ENCODE results near the gene ZNF366. TPM values are rescaled to one million over a fixed set of nuclear protein-coding genes. Genes with fewer than 3 reads are reported as not detected.
A peak's percentile ranks its signal among the peaks of the same experiment; 100 is the strongest.

The ZNF366 gene
- total RNA-seq, 5 donors from 2014 or later (not counting 1 experiment from before 2014, with no cell fraction given) = 0.13 to 0.14 TPM; not detected in 3

- Histone ChIP-seq H3K36me3 (ENCODE audit: control insufficient read depth in 2 of 2, extremely low read depth in 1 of 2, insufficient read depth in 1 of 2, low read length in 1 of 2) (no peaks in the 10 kb centered on the region), H3K4me3 (ENCODE audit: control insufficient read depth in 1 of 2, extremely low read depth in 1 of 2, low read length in 1 of 2) (no peak overlapping the region), H3K27ac (ENCODE audit: low read length) (no peak overlapping the region), H3K9me3 (no peaks in the 10 kb centered on the region), H3K4me1 (ENCODE audit: control insufficient read depth in 1 of 2, extremely low read depth in 1 of 2, insufficient read depth in 2 of 2, low read length in 2 of 2) (no peaks in the 10 kb centered on the region), H3K27me3 (replicated peaks in 1 of 2; ENCODE audit: control insufficient read depth in 2 of 2, extremely low read depth in 1 of 2, insufficient read depth in 2 of 2, low read length in 1 of 2) (no peaks in the 10 kb centered on the region)
- POLR2A ChIA-PET = no interaction called here
- Mint-ChIP-seq H3K27ac (no peak overlapping the region), H3K36me3 (no peaks in the 10 kb centered on the region), H3K9me3 (peaks cover 0 to 4% (median 2%) of the 10 kb centered on the region in 3 donors), H3K4me3 (no peak overlapping the region), H3K4me1 (no peaks in the 10 kb centered on the region), H3K27me3 (peaks cover 0 to 4% of the 10 kb centered on the region in 2 donors)
- ATAC-seq (replicated peaks in 1 of 4) (no peak), DNase-seq (peak in 1 of 35 experiments; percentile 3)
- WGBS (ENCODE audit: insufficient coverage) = no CpG with 5 or more reads among the region's 3 CpGs
- CTCF ChIA-PET = interaction anchor here in 1 of 2 donors (0.9 kb wide), 1 partner anchor 158 kb away, joined by 3 read pairs; no protein-coding TSS in a partner anchor
These were observed 16.9 kb upstream of the ZNF366 start for GRCh38 chr5:72523960-72524582.

GRCh38 chr5:72522607-72523006 is 15.4 kb upstream of the ZNF366 start:
- Histone ChIP-seq H3K27ac (ENCODE audit: low read length) (no peak overlapping the region), H3K36me3 (ENCODE audit: control insufficient read depth in 2 of 2, extremely low read depth in 1 of 2, insufficient read depth in 1 of 2, low read length in 1 of 2) (no peaks in the 10 kb centered on the region), H3K27me3 (replicated peaks in 1 of 2; ENCODE audit: control insufficient read depth in 2 of 2, extremely low read depth in 1 of 2, insufficient read depth in 2 of 2, low read length in 1 of 2) (no peaks in the 10 kb centered on the region), H3K9me3 (no peaks in the 10 kb centered on the region), H3K4me3 (ENCODE audit: control insufficient read depth in 1 of 2, extremely low read depth in 1 of 2, low read length in 1 of 2) (no peak overlapping the region), H3K4me1 (ENCODE audit: control insufficient read depth in 1 of 2, extremely low read depth in 1 of 2, insufficient read depth in 2 of 2, low read length in 2 of 2) (no peaks in the 10 kb centered on the region)
- Mint-ChIP-seq H3K4me1 (peaks cover 0 to 2% (median 0%) of the 10 kb centered on the region in 3 donors), H3K9me3 (peaks cover 0 to 4% (median 2%) of the 10 kb centered on the region in 3 donors), H3K4me3 (no peak overlapping the region), H3K27ac (no peak overlapping the region), H3K36me3 (no peaks in the 10 kb centered on the region), H3K27me3 (peaks cover under 1 to 9% of the 10 kb centered on the region in 2 donors)
- ATAC-seq (replicated peaks in 1 of 4) = no peak
- ChIA-PET CTCF (no interaction called here), POLR2A (no interaction called here)
- no CpG with 5 or more reads among the region's 1 CpG for WGBS (ENCODE audit: insufficient coverage)
- DNase-seq = no peak

- POLR2A ChIA-PET = no interaction called here
- Mint-ChIP-seq H3K4me1 (peaks cover 0 to 2% (median 0%) of the 10 kb centered on the region in 3 donors), H3K9me3 (peaks cover 0 to 4% (median 2%) of the 10 kb centered on the region in 3 donors), H3K36me3 (no peaks in the 10 kb centered on the region), H3K27me3 (peaks cover 5 to 8% of the 10 kb centered on the region in 2 donors), H3K27ac (no peak overlapping the region), H3K4me3 (no peak overlapping the region)
- H3K4me3 ChIP-seq (ENCODE audit: control insufficient read depth in 1 of 2, extremely low read depth in 1 of 2, low read length in 1 of 2) = no peak overlapping the region
- no peak overlapping the region for H3K27ac ChIP-seq (ENCODE audit: low read length)
- H3K27me3 ChIP-seq (replicated peaks in 1 of 2; ENCODE audit: control insufficient read depth in 2 of 2, extremely low read depth in 1 of 2, insufficient read depth in 2 of 2, low read length in 1 of 2) = no peaks in the 10 kb centered on the region
- H3K4me1 ChIP-seq (ENCODE audit: control insufficient read depth in 1 of 2, extremely low read depth in 1 of 2, insufficient read depth in 2 of 2, low read length in 2 of 2) = no peaks in the 10 kb centered on the region
- DNase-seq = no peak
- H3K36me3 ChIP-seq (ENCODE audit: control insufficient read depth in 2 of 2, extremely low read depth in 1 of 2, insufficient read depth in 1 of 2, low read length in 1 of 2) = no peaks in the 10 kb centered on the region
- H3K9me3 ChIP-seq = no peaks in the 10 kb centered on the region
- no peak for ATAC-seq (replicated peaks in 1 of 4)
- CTCF ChIA-PET = no interaction called here
These were observed 11.9 kb upstream of the ZNF366 start for GRCh38 chr5:72519111-72519510.

- H3K4me3 Mint-ChIP-seq = no peak overlapping the region
- 33% methylated on average over 7 of the region's 12 CpGs for WGBS (ENCODE audit: insufficient coverage)
- peak in 1 of 35 experiments; percentile 14 for DNase-seq
These were observed 10.9 kb upstream of the ZNF366 start for GRCh38 chr5:72518001-72518683.

GRCh38 chr5:72516916-72517315 is 9.7 kb upstream of the ZNF366 start:
- Histone ChIP-seq H3K27me3 (replicated peaks in 1 of 2; ENCODE audit: control insufficient read depth in 2 of 2, extremely low read depth in 1 of 2, insufficient read depth in 2 of 2, low read length in 1 of 2) (no peaks in the 10 kb centered on the region), H3K4me3 (ENCODE audit: control insufficient read depth in 1 of 2, extremely low read depth in 1 of 2, low read length in 1 of 2) (no peak overlapping the region), H3K9me3 (no peaks in the 10 kb centered on the region), H3K4me1 (ENCODE audit: control insufficient read depth in 1 of 2, extremely low read depth in 1 of 2, insufficient read depth in 2 of 2, low read length in 2 of 2) (no peaks in the 10 kb centered on the region), H3K27ac (ENCODE audit: low read length) (no peak overlapping the region), H3K36me3 (ENCODE audit: control insufficient read depth in 2 of 2, extremely low read depth in 1 of 2, insufficient read depth in 1 of 2, low read length in 1 of 2) (no peaks in the 10 kb centered on the region)
- Mint-ChIP-seq H3K36me3 (no peaks in the 10 kb centered on the region), H3K27me3 (peaks cover 5 to 8% of the 10 kb centered on the region in 2 donors), H3K27ac (no peak overlapping the region), H3K9me3 (peaks cover 0 to 4% (median 2%) of the 10 kb centered on the region in 3 donors), H3K4me1 (peaks cover 0 to 2% (median 0%) of the 10 kb centered on the region in 3 donors), H3K4me3 (no peak overlapping the region)
- CTCF ChIA-PET = no interaction called here
- POLR2A ChIA-PET = no interaction called here
- DNase-seq (no peak), ATAC-seq (replicated peaks in 1 of 4) (no peak)
- no CpG with 5 or more reads among the region's 2 CpGs for WGBS (ENCODE audit: insufficient coverage)

More at GRCh38 chr5:72518001-72518683, 10.9 kb upstream of the ZNF366 start:
- H3K27me3 Mint-ChIP-seq = peaks cover 5 to 8% of the 10 kb centered on the region in 2 donors
- Histone ChIP-seq H3K27ac (ENCODE audit: low read length) (no peak overlapping the region), H3K36me3 (ENCODE audit: control insufficient read depth in 2 of 2, extremely low read depth in 1 of 2, insufficient read depth in 1 of 2, low read length in 1 of 2) (no peaks in the 10 kb centered on the region), H3K9me3 (no peaks in the 10 kb centered on the region), H3K4me3 (ENCODE audit: control insufficient read depth in 1 of 2, extremely low read depth in 1 of 2, low read length in 1 of 2) (no peak overlapping the region), H3K4me1 (ENCODE audit: control insufficient read depth in 1 of 2, extremely low read depth in 1 of 2, insufficient read depth in 2 of 2, low read length in 2 of 2) (no peaks in the 10 kb centered on the region), H3K27me3 (replicated peaks in 1 of 2; ENCODE audit: control insufficient read depth in 2 of 2, extremely low read depth in 1 of 2, insufficient read depth in 2 of 2, low read length in 1 of 2) (no peaks in the 10 kb centered on the region)
- POLR2A ChIA-PET = interaction anchor here in 1 of 2 donors (0.6 kb wide), 1 partner anchor 14 kb away, joined by 3 read pairs; no protein-coding TSS in a partner anchor
- H3K36me3 Mint-ChIP-seq = no peaks in the 10 kb centered on the region
- H3K4me1 Mint-ChIP-seq = peaks cover 0 to 2% (median 0%) of the 10 kb centered on the region in 3 donors
- ATAC-seq (replicated peaks in 1 of 4) = no peak
- CTCF ChIA-PET = no interaction called here
- no peak overlapping the region for H3K27ac Mint-ChIP-seq
- peaks cover 0 to 4% (median 2%) of the 10 kb centered on the region in 3 donors for H3K9me3 Mint-ChIP-seq

- Histone ChIP-seq H3K27me3 (replicated peaks in 1 of 2; ENCODE audit: control insufficient read depth in 2 of 2, extremely low read depth in 1 of 2, insufficient read depth in 2 of 2, low read length in 1 of 2) (peaks cover 0 to 5% of the 10 kb centered on the region in 2 experiments), H3K4me3 (ENCODE audit: control insufficient read depth in 1 of 2, extremely low read depth in 1 of 2, low read length in 1 of 2) (no peak overlapping the region), H3K4me1 (ENCODE audit: control insufficient read depth in 1 of 2, extremely low read depth in 1 of 2, insufficient read depth in 2 of 2, low read length in 2 of 2) (no peaks in the 10 kb centered on the region), H3K36me3 (ENCODE audit: control insufficient read depth in 2 of 2, extremely low read depth in 1 of 2, insufficient read depth in 1 of 2, low read length in 1 of 2) (no peaks in the 10 kb centered on the region), H3K27ac (ENCODE audit: low read length) (no peak overlapping the region), H3K9me3 (no peaks in the 10 kb centered on the region)
- DNase-seq (no peak), ATAC-seq (replicated peaks in 1 of 4) (no peak)
- H3K36me3 Mint-ChIP-seq = no peaks in the 10 kb centered on the region
- ChIA-PET POLR2A (no interaction called here), CTCF (no interaction called here)
- H3K27me3 Mint-ChIP-seq = peaks cover 13% of the 10 kb centered on the region in 2 donors
- H3K4me1 Mint-ChIP-seq = peaks cover 0 to 2% (median 0%) of the 10 kb centered on the region in 3 donors
- no peak overlapping the region for H3K27ac Mint-ChIP-seq
- H3K4me3 Mint-ChIP-seq = no peak overlapping the region
- H3K9me3 Mint-ChIP-seq = peaks cover 0 to 4% (median 0%) of the 10 kb centered on the region in 3 donors
- WGBS (ENCODE audit: insufficient coverage) = 67% methylated on average over 5 of the region's 5 CpGs
These were observed 8.0 kb upstream of the ZNF366 start for GRCh38 chr5:72515211-72515610.

All from T-cell (primary cell).